HG03432 (cell line): Measurements from ENCODE around the gene LEF1.
A peak's percentile ranks its signal among the peaks of the same experiment; 100 is the strongest.

Source experiments
- ATAC-seq: cut with Tn5 transposase; IDR thresholded peaks from one replicate; pipeline ENCODE4 v1.9.1; 2021; ENCODE audit warnings: mild to moderate bottlenecking, moderate library complexity; ENCODE audit not compliant: unreplicated experiment

LEF1 gene

DNA sequence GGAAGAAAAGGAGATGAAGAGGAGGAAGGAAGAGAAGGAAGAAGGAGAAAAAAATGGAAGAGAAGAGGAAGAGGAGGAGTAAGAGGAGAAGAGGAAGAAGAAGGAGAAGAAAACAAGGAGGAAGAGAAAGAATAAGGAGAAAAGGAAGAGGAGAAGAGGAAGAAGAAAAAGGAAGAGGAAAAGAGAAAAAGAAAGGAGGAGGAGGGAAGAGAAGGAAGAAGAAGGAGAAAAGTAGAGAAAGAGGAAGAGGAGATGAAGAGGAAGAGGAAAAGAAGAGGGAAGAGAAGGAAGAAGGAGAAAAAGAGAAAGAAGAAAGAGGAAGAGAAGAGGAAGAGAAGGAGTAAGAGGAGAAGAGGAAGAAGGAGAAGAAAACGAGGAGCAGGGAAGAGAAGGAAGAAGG, 11.8 kb upstream of the LEF1 start:
- ATAC-seq = no peak

DNA sequence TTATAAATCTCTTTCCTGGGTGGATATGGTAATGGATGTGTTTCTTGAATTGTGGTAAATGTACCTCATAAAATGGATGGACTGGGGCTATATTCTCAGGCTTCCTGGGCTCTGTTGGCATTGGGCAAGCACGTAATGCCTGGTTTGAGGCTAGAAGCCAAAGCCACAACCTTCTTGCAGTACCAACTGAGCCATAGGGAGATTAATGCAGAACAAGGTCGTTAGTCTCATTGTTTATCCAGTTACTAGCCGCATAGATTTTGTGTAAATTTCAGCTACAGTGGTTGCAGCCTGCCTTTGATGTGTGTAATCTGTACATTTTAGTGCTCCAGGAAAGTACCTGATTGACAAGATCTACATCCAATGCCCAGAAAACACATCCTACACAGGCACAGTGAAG, 7.2 kb upstream of the LEF1 start:
- ATAC-seq = no peak

GRCh38 chr4:108174856-108175255, 6.1 kb upstream of the LEF1 start:
- ATAC-seq = no peak

DNA sequence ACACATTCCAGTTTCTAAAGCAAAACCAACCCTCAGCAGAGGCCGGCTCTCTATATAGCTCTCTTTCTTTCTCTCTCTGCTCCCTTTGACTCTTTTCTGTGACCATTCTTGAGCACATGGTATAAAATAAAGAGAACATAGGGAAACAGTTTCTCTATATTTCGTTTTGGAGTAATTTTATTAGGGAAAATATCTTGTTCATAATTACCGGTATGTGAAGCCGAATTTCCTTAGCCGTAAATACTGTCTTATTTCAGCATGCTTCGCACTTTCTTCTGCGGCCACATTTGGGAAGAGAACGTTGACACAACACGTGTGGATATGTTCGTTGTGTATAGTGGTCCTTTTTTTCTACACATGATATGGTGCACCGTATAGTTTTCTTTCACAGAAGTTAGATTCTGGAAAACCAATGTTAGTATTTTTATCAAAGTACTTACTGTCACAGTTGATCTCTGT, 4.9 kb upstream of the LEF1 start:
- peak; percentile 2 for ATAC-seq

DNA sequence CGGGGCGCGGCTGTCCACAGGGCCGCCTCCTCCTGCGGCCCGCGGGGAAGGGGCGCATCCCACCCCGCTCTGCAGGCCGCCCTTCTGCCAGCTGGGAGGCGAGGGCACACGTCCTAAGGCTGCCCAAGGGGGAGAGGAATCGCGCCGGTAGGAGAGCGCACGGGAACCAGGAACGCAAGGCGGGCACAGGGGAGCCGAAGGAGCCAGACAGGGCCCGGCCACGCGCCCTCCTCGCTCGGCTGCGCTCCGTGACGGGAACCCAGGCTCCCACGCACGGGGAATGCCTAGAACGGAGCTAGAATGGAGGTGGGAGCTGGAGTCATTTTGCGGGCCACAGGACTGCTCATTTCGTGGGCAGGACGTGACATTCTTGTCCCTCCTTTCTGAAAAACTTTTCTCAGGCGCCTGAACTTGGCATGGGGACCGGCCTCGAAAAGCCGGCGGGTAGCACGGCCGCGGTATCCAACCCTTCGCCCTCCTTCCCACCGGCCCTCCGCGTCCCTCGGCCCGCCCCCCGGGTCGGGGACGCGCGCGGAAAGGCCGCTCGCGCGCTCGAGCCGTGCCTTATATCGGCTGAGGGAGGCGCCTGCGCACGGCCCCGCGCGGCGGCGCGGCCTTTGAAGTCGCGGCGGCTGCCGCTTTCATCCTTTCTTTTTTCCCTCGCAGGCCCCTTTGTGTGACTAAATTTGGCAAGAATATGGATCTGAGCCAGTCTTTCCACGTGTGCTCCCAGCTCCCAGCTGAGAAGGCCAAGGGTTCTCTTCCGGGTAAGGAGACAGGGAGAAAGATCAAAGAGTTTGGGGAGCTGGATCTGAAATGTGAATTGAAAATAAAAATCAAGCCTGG, 4.2 kb upstream of the LEF1 start:
- peak; percentile 74 for ATAC-seq

- ATAC-seq = peak; percentile 37
Measured at GRCh38 chr4:108172231-108172752, 3.6 kb upstream of the LEF1 start.

- ATAC-seq = no peak
Measured at GRCh38 chr4:108171339-108172230, 2.9 kb upstream of the LEF1 start.

GRCh38 chr4:108170631-108171338, 2.1 kb upstream of the LEF1 start:
- no peak for ATAC-seq

- ATAC-seq = no peak
Measured at GRCh38 chr4:108169664-108170063, 932 bp upstream of the LEF1 start.

DNA sequence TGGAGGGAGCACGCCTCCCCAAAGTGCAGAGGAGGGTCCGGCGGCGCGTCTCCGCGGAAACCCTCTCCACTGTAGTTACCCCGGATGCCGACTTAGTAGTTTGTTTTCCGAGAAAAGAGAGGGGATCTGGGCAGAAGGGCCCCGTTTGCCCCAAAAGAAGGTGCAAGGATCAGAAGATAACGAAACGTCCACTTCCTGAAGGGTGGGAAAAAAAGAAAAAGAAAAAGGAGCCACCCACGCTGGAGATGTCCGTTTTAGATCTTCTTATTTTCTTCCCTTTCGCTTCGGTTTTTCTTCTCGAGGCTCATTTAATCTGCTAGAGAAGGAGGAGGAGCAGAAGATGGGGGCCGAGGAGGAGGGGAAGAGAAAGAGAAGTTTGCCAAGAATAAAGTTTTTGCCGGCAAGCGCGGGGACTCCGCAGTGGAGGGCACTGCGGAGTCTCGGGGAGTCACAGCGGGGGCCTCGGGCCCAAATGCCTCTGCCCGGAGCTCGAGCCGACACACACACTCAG, 517 bp downstream of the LEF1 start:
- ATAC-seq = no peak

DNA sequence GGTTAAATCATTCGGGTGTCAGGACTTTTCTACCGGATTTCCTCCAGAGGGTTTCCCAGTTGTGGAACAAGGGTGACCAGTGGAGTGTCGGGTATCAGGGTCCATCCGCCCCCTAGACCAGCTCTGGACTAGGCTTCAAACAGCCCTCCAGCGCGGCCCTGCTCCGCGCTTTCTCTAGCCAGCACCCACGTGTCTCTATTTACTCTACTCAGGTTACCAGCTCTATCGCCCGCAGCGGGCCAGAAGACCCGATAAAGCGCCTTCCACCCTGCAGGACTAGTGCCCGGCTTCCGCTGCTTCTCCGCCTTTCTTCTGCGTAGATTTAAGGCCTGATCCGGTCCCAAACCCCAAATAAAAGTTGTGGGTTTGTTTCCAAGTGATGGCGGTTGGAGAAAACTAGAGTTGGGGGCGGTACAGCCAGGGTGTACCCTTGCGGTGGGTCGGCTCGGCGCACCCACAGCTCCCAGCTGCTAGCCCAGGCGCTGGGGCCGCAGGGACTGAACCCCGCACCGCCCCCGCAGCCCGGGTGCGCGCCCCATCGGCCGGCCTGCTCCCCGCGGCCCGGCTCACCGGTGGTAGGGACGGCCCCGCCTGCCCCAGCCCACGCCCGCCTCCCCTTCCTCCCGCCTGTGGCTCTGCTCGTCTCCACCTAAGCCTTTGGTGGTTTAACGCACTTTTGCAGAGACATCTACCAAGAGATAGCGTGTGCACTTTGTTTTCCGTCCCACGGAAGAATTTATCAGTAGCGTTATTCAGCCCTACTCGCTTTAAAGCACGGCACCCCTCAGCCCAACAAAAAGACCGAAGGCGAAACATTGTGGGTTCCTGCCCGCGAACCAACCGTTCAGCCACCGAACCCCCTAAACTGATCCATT, 2.1 kb downstream of the LEF1 start:
- peak; percentile 32 for ATAC-seq

DNA sequence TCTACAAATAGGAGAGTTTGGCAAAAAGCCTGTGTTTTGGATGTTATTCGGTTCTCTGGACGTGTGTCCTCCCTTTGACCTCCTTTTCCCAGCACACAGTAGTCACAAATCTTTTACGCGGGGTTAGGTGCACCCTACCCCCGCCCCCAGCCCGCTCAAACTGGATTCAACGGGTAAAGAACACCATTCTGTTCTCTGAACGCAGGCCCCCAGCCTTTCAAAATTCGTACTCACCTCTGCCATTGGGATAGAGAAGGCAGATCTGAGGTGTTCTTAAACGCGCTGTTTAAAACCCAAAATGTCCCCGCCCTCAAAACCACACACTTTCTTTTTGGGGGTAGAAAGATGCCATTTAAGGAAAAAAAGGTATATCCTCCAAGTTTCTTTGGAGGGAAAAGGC, 2.7 kb downstream of the LEF1 start:
- ATAC-seq = no peak

DNA sequence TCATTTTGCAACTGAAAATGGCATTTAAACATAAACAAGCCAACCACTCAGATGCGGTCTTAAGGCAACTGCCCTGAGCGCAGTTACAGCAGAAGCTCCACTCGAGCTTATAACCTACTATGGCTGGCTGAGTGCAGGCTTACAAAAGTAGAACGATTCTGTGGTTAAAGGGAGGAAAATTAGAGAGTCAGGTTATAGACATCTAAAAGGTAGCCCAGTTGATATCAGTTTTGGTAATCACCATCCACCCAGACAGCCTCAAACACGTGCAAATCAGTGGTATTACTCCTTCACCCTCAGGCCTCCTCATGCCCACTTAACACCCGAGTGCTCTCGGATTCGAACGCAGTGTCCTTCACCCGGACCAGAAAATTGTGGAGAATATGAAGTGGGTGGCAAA, 3.1 kb downstream of the LEF1 start:
- no peak for ATAC-seq

DNA sequence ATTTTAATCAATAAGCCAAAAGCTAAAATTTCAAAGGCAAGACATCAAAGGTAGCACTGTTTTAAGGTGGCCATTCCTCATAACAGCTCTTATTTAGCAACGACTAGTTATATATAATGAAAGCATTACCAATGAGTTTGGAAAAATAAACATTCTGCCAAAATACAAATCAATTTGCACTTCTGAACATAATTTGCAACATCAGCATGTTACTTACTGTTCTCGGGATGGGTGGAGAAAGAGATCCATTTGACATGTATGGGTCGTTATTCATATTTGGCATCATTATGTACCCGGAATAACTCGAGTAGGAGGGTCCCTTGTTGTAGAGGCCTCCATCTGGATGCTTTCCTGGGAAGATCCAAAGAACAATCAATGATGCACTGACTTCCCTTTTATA, 5.4 kb downstream of the LEF1 start:
- ATAC-seq = no peak

DNA sequence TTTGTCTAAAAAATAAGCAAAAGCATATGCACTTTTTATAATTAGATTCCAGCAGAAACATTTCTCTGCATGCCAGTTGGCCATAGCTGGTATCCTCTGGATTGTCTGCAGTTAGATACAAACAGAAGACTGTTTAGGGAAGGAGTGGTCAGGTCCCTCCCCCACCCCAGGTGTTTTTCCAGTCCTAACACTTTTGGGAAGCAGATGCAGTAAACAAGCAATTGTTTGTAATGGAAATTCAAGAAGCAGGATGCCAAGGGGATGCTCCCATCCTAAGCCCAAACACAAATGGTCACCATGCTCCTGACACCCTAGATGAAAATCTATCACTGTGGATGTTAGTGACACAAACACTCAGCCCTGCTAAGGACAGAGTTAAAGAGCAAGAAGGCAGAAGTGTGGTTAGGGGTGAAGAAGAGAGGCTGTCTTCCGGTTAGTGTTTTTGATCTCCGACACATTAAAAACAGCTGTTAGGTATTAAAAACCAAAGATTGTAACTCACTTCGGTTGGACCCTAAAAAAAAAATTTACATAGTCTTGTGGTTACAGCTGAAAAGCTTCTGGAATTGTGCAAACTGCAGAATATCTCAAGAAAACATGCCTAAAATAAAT, 7.9 kb downstream of the LEF1 start:
- no peak for ATAC-seq

DNA sequence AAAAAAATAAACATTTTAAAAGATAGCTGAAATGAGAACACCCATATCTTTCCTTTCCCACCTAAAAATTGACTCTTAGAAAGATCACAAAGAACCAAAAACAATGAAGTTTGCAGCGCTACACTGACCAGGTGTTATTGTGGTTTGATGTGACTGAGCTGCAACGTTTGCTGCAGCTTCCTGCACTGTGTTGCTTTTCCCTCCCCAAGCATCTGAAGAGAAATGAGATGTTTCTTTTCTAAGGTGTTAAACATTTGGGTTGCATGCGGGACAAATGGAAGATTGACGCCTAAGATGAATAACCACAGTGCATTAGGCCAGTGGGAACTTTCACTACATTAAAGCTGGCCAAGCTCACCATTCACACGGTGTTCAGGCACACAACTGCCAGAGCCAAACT, 8.9 kb downstream of the LEF1 start:
- ATAC-seq = peak; percentile 51

DNA sequence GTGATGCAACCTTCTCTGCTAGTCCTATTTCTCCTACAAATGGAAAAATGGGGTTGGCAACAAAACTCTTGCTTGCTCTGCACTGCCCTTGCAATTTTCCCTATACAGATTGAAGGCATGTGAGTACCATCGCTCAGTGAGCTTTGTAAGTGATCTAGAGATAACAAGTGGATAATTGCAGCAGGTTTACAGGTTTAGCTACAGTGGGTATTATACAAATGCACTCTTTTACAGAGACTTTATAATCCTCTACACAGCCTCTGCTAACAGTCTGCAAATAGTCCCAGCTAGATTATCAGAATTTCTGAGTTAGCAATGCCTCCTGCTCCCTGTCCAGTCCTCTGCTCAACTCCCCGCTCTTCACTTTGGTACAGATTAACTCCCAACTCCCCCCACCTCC, 11.1 kb downstream of the LEF1 start:
- ATAC-seq = no peak

- no peak for ATAC-seq
Measured at GRCh38 chr4:108156391-108156790, 12.3 kb downstream of the LEF1 start.

DNA sequence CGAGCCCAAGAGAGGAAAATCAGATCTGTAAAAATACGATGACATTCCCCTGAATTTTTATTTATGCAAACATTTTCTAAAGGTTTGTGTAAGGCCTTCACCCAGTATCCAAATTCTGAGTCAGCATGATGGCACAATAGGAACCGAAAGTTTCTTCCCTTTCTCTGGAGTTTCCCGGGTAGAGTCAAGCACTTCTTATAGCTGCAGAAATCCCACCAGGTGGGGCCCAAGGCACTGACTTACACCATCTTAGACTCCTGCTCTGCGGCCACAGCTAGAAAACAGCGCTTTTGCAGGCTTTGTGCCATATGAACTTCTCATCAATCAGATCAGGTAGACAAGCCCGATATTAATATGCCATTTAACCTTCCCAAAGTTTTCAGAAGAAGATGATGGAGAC, 13.4 kb downstream of the LEF1 start:
- no peak for ATAC-seq
